Putamen (tissue), 1 donor: ENCODE results near the gene MCM3.

Experiments used
- DNase-seq: peaks from one replicate; pipeline ENCODE4 v3.0.0-alpha.2; 2016; ENCODE audit warnings: low spot score

The MCM3 gene

GRCh38 chr6:52249078-52249477 lies 35.5 kb downstream of the MCM3 start:
- no peak for DNase-seq

DNA sequence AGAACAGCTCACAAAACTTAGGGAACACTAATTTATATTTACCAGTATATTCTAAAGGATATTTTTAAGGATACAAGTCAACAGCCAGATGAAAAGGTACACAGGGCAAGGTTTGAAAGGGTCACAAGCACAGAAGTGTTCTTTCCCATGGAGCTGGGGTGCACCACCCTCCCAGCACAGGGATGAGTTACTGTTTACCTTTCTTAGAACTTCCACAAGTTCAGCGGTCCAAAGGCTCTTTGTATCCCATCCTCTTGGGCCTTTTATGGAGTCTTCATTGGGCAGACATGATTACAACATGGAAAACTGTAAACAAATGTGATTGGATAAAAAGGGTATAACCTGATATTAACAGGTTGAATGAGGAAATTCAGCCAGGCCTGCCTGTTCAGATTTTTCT lies 39.1 kb downstream of the MCM3 start:
- DNase-seq: no peak

- no peak for DNase-seq
These were observed 40.1 kb downstream of the MCM3 start, which contains the start of gene IL17F for GRCh38 chr6:52244400-52244799. TSS of gene IL17F (minus strand) at chr6:52244500. CDS start at chr6:52244429, 71 bp downstream.

- no peak for DNase-seq
These were observed 41.2 kb downstream of the MCM3 start for GRCh38 chr6:52243282-52243893.

- no peak for DNase-seq
These were observed 42.7 kb downstream of the MCM3 start for GRCh38 chr6:52241819-52242218.

DNA sequence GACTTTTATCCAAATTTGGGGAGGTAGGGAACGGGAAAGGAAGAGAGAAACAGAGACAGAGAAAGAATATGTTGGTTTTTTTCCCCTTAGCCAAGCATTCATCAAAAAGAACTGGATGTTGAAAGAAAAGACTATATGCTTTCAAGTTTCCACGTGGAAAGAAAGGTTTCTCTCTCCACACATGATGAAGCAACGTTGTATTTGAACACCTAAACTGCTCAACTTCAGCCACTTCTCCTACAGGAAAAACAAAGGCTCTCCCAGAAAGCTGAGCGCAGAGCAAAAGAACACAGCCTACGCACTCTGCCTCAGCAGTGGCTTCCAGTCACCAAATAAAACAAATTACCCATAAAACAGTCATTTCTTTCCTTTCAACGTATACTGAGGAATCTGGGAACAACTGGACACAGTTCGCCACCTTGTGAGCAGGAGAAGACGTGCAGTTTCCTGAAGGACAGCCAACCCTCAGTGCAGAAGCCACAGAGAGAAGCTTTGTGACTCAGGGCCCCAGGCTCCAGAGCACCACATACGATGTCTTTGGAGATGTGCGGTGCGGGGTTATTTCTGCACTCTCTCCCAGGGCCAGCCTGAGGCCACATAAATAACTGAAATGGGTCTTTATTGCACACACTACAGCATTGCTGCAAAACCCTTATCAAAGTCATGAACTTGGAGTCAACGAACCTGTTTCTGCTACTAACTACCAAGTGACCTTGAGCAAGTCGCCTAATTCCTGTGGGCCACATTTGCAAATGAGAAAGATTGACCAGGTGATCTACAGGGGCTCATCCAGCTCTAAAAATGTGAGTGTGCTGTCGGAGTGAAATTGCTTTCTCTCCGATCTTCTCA lies 50.3 kb downstream of the MCM3 start:
- no peak for DNase-seq

GRCh38 chr6:52233005-52233404 lies 51.5 kb downstream of the MCM3 start:
- DNase-seq: no peak

DNA sequence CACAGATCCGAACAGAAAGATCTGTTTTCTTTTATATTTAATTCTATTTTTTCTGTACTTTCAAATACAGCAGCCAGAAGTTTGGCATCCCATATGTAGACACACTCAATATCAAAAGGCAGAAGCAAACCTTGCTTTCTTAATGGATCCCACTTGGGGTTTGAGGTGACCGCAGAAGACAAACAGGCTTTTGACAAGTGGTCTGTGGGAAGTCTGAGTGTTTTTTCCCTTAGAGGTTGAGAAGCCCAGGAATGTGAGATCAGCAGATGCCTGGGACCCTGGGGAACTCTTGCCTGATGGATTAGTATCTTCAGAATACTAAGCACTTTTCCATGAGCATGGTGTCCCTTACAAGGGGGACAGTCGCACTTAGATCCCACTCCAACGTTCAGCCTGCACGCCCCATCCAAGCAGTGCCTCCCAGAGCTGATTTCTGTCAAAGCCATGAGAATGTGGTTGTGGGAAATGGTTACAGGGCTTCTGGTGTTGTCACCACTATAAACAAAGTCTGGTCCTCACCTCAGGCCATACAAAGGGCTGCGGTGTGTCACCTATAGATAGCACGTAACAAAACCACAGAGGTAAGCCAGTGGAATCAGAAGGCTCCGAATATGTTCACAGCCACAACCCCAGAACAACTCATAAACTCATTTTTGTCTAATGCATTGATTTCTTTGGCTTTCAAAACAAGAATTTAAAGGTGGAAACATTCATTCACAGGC lies 53.0 kb downstream of the MCM3 start:
- no peak for DNase-seq

- DNase-seq: no peak
These were observed 53.9 kb downstream of the MCM3 start for GRCh38 chr6:52230685-52231084.

- DNase-seq: no peak
These were observed 57.0 kb downstream of the MCM3 start for GRCh38 chr6:52227495-52227894.

- no peak for DNase-seq
These were observed 63.2 kb downstream of the MCM3 start for GRCh38 chr6:52221302-52221701.

- no peak for DNase-seq
These were observed 66.8 kb downstream of the MCM3 start for GRCh38 chr6:52217761-52218160.

DNA sequence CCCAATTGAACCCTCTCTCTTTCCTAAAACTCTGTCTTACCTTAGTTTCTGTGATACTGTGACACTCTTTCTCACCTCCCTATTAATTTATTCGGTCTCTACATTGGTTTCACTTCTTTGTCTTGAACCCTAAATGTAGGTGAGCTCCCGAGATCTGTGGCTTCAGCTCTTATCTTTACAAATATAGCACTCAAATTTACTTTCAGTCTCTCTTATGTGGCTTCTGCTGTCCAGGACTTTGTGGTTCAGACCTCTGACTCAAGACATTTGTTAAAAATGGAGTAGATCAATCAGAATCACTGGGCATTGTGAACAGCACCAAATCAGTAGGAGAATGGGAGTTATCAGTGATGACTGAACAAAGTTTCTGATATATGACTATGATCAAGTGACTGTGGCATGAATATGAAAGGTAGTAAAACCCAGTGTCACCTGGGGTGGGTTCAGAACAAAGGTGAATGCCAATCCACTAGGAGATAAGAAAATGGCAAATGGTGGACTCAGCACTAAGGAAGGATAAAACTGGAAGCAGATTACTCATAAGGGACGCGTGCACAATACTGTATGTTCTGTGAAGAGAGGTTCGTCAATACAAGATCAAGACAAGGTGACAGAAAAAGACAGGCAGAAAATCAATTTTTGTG lies 67.5 kb downstream of the MCM3 start:
- DNase-seq: no peak

- DNase-seq: no peak
These were observed 68.8 kb downstream of the MCM3 start for GRCh38 chr6:52215787-52216186.
